ENCODE data around the gene SLC22A12.

- TF ChIP-seq EZH2 (IDR thresholded peaks at IDR 0.05) (no peak), POLR2AphosphoS5 (IDR thresholded peaks at IDR 0.05; ENCODE audit: borderline replicate concordance, low read depth, low read length) (no peak), FOXP2 (optimal IDR thresholded peaks at IDR 0.05; ENCODE audit: control extremely low read depth, extremely low read length, insufficient read depth) (no peak)
Measured at GRCh38 chr11:64602466-64603070, 11.5 kb downstream of the SLC22A12 start.
